ENCODE results near the gene MKKS. TPM values are rescaled to one million over a fixed set of nuclear protein-coding genes. Genes with fewer than 3 reads are reported as not detected.

MKKS gene
- total RNA-seq, 1 experiment from 2014 or later = 10.6 TPM

- Histone ChIP-seq H2BK15ac (ENCODE audit: low read depth, low read length) (no peak overlapping the region), H3K27me3 (ENCODE audit: insufficient read depth, low read length) (no peaks in the 10 kb centered on the region), H3K79me2 (ENCODE audit: insufficient read depth, low read length) (no peaks in the 10 kb centered on the region), H2AK5ac (ENCODE audit: insufficient read length, low read length) (no peak overlapping the region), H2AFZ (ENCODE audit: low read length) (no peak overlapping the region), H2BK5ac (ENCODE audit: insufficient read length, low read length) (no peak overlapping the region), H3K4me2 (ENCODE audit: insufficient read depth, insufficient read length, low read length) (no peak overlapping the region), H3K23ac (ENCODE audit: insufficient read length, low read depth, low read length) (no peak overlapping the region), H3K27ac (ENCODE audit: insufficient read length, low read depth, low read length) (no peak overlapping the region), H3K14ac (ENCODE audit: insufficient read depth, low read length) (no peak overlapping the region), H2BK120ac (ENCODE audit: low read depth, low read length, poor library complexity, severe bottlenecking) (no peak overlapping the region), H3K4me1 (ENCODE audit: insufficient read depth, low read length) (no peaks in the 10 kb centered on the region; the same call in 1 of the 2 replicates), H4K8ac (replicated peaks; ENCODE audit: insufficient read length, low read depth, low read length) (no peak overlapping the region), H2BK20ac (ENCODE audit: low read depth, low read length, poor library complexity, severe bottlenecking) (no peak overlapping the region), H3K9me3 (ENCODE audit: control insufficient read depth, low read depth, low read length) (peaks cover under 1% of the 10 kb centered on the region), H3T11ph (ENCODE audit: low read length) (no peak overlapping the region), H4K5ac (ENCODE audit: insufficient read length, low read depth, low read length) (no peak overlapping the region), H2BK12ac (ENCODE audit: insufficient read length, low read depth, low read length) (no peak overlapping the region), H4K20me1 (ENCODE audit: control insufficient read depth, insufficient read depth, insufficient read length) (no peaks in the 10 kb centered on the region), H3K79me1 (ENCODE audit: insufficient read depth, low read depth, low read length, poor library complexity, severe bottlenecking) (no peaks in the 10 kb centered on the region), H3K4ac (ENCODE audit: low read depth, low read length) (no peak overlapping the region), H4K91ac (ENCODE audit: insufficient read length, low read depth, low read length) (no peak overlapping the region), H3K18ac (ENCODE audit: insufficient read length, low read depth, low read length) (no peak overlapping the region), H3K9ac (ENCODE audit: extremely low read depth, insufficient read length, low read length) (no peak overlapping the region), H3K23me2 (ENCODE audit: insufficient read length, low read depth, low read length, poor library complexity, severe bottlenecking) (no peaks in the 10 kb centered on the region), H3K56ac (ENCODE audit: insufficient read length, low read depth, low read length) (no peak overlapping the region)
- Mint-ChIP-seq H3K27ac (no peak overlapping the region), H3K4me1 (peaks cover 2 to 10% of the 10 kb centered on the region in 2 experiments; a peak in 2 of 4 replicates), H3K4me3 (no peak overlapping the region), H3K36me3 (ENCODE audit: insufficient read depth in 1 of 3, low read depth in 3 of 3) (peaks cover 0 to 14% (median 4%) of the 10 kb centered on the region in 3 experiments; a peak in 4 of 7 replicates), H3K27me3 (ENCODE audit: low read depth) (no peaks in the 10 kb centered on the region), H3K9me3 (peaks cover 4 to 11% of the 10 kb centered on the region in 2 experiments; a peak in 4 of 5 replicates)
- WGBS (ENCODE audit: extremely low coverage, insufficient read length, low lambda C conversion rate) = no CpG with 5 or more reads among the region's 8 CpGs
- no peak for DNase-seq
- TF ChIP-seq CTCF (conservative IDR thresholded peaks at IDR 0.05) = no peak
Measured at GRCh38 chr20:10370091-10370887, 63.7 kb downstream of the MKKS start.
